ENCODE measurements around the gene PLA2G4E. TPM values are rescaled to one million over a fixed set of nuclear protein-coding genes. Genes with fewer than 3 reads are reported as not detected.

The PLA2G4E gene
- polyA plus RNA-seq, 3 donors, result not detected

DNA sequence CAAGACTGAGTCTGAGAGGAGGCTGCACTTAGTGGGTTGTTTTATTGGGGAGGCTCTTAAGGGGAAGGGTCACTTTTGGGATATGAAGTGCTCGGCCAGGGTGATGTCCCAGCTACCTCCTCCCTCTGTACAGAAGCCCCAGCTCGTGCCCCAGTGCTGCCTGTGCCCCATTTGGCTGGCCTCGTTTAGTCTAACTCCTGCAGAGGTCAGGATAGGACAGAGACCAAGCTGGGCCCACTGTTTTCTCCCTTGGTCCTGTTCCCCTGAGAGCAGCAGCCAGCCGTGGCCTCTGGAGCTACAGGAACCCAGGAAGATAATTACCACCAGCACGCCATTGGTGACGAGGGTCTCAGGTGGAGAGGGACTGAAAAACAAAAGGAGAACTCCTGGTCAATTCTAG lies 18.5 kb downstream of the PLA2G4E start:
- Histone ChIP-seq H3K4me3 (replicated peaks in 1 of 3; ENCODE audit: low read depth in 2 of 3, low read length in 3 of 3) (no peak overlapping the region), H3K4me2 (replicated peaks; ENCODE audit: extremely low read depth, low read length, poor library complexity, severe bottlenecking) (no peak overlapping the region), H3K27me3 (ENCODE audit: control insufficient read depth in 2 of 2, insufficient read depth in 2 of 2, low read length in 2 of 2) (no peaks in the 10 kb centered on the region), H2AFZ (ENCODE audit: insufficient read depth, low read depth, low read length, poor library complexity, severe bottlenecking) (no peak overlapping the region), H3K9ac (ENCODE audit: insufficient read depth, low read length, poor library complexity, severe bottlenecking) (no peak overlapping the region), H3K36me3 (replicated peaks in 1 of 2; ENCODE audit: control insufficient read depth in 1 of 2, insufficient read depth in 2 of 2, low read length in 2 of 2) (no peaks in the 10 kb centered on the region), H4K20me1 (ENCODE audit: insufficient read depth, low read length) (no peaks in the 10 kb centered on the region), H3K27ac (ENCODE audit: low read depth in 1 of 2, low read length in 2 of 2) (no peak overlapping the region), H3K79me2 (ENCODE audit: insufficient read depth, low read length) (no peaks in the 10 kb centered on the region), H3K9me3 (replicated peaks in 1 of 2; ENCODE audit: control insufficient read depth in 1 of 2, insufficient read depth in 1 of 2, low read length in 2 of 2) (no peaks in the 10 kb centered on the region), H3K4me1 (ENCODE audit: control insufficient read depth in 1 of 2, insufficient read depth in 2 of 2, low read length in 2 of 2) (no peaks in the 10 kb centered on the region)
- Mint-ChIP-seq H3K27ac (no peak overlapping the region), H3K4me3 (no peak overlapping the region), H3K27me3 (ENCODE audit: low read depth in 3 of 3) (peaks cover 1 to 8% (median 3%) of the 10 kb centered on the region in 3 donors), H3K9me3 (peaks cover 0 to 1% (median 0%) of the 10 kb centered on the region in 7 donors), H3K36me3 (no peaks in the 10 kb centered on the region), H3K4me1 (no peaks in the 10 kb centered on the region)
- WGBS (ENCODE audit: insufficient coverage), result 73% methylated on average over 2 of the region's 6 CpGs
- TF ChIP-seq, protein P1, sequence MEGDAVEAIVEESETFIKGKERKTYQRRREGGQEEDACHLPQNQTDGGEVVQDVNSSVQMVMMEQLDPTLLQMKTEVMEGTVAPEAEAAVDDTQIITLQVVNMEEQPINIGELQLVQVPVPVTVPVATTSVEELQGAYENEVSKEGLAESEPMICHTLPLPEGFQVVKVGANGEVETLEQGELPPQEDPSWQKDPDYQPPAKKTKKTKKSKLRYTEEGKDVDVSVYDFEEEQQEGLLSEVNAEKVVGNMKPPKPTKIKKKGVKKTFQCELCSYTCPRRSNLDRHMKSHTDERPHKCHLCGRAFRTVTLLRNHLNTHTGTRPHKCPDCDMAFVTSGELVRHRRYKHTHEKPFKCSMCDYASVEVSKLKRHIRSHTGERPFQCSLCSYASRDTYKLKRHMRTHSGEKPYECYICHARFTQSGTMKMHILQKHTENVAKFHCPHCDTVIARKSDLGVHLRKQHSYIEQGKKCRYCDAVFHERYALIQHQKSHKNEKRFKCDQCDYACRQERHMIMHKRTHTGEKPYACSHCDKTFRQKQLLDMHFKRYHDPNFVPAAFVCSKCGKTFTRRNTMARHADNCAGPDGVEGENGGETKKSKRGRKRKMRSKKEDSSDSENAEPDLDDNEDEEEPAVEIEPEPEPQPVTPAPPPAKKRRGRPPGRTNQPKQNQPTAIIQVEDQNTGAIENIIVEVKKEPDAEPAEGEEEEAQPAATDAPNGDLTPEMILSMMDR (IDR thresholded peaks at IDR 0.05), result no peak
- DNase-seq, result no peak
- intact Hi-C loops (cut with micrococcal nuclease), result no loop called here

DNA sequence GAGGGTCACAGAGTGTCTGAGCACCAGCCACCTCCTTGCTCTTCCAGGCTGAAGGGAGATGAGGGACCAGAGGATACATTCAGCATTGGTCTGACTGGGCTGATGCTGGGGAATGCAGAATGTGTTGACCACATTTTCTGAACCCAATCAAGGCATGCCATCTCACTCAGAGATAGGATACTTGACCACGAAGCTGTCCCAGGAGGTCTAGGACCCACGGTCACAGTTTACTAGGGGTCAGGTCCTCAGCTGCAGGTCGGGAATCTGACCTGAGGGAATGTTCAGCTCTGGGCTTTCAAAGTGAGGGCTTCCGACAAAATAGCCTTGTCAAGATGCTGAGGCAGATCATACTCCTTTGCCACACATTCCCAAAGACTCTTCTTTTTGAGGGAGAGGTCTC lies 19.6 kb downstream of the PLA2G4E start:
- no peaks in the 10 kb centered on the region for H3K9me3 ChIP-seq (replicated peaks in 1 of 2; ENCODE audit: control insufficient read depth in 1 of 2, insufficient read depth in 1 of 2, low read length in 2 of 2)
- intact Hi-C loops (cut with micrococcal nuclease), result no loop called here

More for the DNA sequence above, 19.6 kb downstream of the PLA2G4E start:
- no peak overlapping the region for H3K27ac Mint-ChIP-seq
- H3K36me3 Mint-ChIP-seq, result no peaks in the 10 kb centered on the region
- WGBS (ENCODE audit: insufficient coverage), result 86% methylated on average over 2 of the region's 4 CpGs
- Histone ChIP-seq H3K27ac (ENCODE audit: low read depth in 1 of 2, low read length in 2 of 2) (no peak overlapping the region), H3K4me3 (replicated peaks in 1 of 3; ENCODE audit: low read depth in 2 of 3, low read length in 3 of 3) (no peak overlapping the region), H3K27me3 (ENCODE audit: control insufficient read depth in 2 of 2, insufficient read depth in 2 of 2, low read length in 2 of 2) (no peaks in the 10 kb centered on the region), H3K4me2 (replicated peaks; ENCODE audit: extremely low read depth, low read length, poor library complexity, severe bottlenecking) (no peak overlapping the region), H3K79me2 (ENCODE audit: insufficient read depth, low read length) (no peaks in the 10 kb centered on the region), H4K20me1 (ENCODE audit: insufficient read depth, low read length) (no peaks in the 10 kb centered on the region), H2AFZ (ENCODE audit: insufficient read depth, low read depth, low read length, poor library complexity, severe bottlenecking) (no peak overlapping the region), H3K4me1 (ENCODE audit: control insufficient read depth in 1 of 2, insufficient read depth in 2 of 2, low read length in 2 of 2) (no peaks in the 10 kb centered on the region), H3K9ac (ENCODE audit: insufficient read depth, low read length, poor library complexity, severe bottlenecking) (no peak overlapping the region), H3K36me3 (replicated peaks in 1 of 2; ENCODE audit: control insufficient read depth in 1 of 2, insufficient read depth in 2 of 2, low read length in 2 of 2) (no peaks in the 10 kb centered on the region)
- no peak overlapping the region for H3K4me3 Mint-ChIP-seq
- no peaks in the 10 kb centered on the region for H3K4me1 Mint-ChIP-seq
- TF ChIP-seq, protein P1 (IDR thresholded peaks at IDR 0.05), result no peak
- H3K27me3 Mint-ChIP-seq (ENCODE audit: low read depth in 3 of 3), result peaks cover 1 to 8% (median 3%) of the 10 kb centered on the region in 3 donors
- no peak for DNase-seq
- H3K9me3 Mint-ChIP-seq, result no peaks in the 10 kb centered on the region

Data from CD14-positive monocyte (primary cell).